ENCODE results near the gene ATP2A3. TPM values are rescaled to one million over a fixed set of nuclear protein-coding genes. Genes with fewer than 3 reads are reported as not detected.

ATP2A3 gene
- total and polyA plus RNA-seq, 2 donors (not counting 3 experiments of a cell fraction or from before 2014, with no cell fraction given) = 0.37 to 0.55 TPM

- no peaks in the 10 kb centered on the region for H3K79me2 ChIP-seq (ENCODE audit: control insufficient read depth, insufficient read depth, low read length)
- H2AFZ ChIP-seq (ENCODE audit: low read depth, low read length) = no peak overlapping the region
- peaks cover 2% of the 10 kb centered on the region for H3K9me3 ChIP-seq (replicated peaks; ENCODE audit: control insufficient read depth, insufficient read depth, low read length)
- peak overlapping the region; percentile 31 for H3K4me2 ChIP-seq (ENCODE audit: insufficient read depth, low read length)
- TF ChIP-seq FOS (IDR thresholded peaks at IDR 0.05; ENCODE audit: borderline replicate concordance, insufficient read depth, low read length) (no peak), MYC (IDR thresholded peaks at IDR 0.05; ENCODE audit: low read depth, low read length) (no peak), JUN (IDR thresholded peaks at IDR 0.05; ENCODE audit: borderline replicate concordance, insufficient read depth, insufficient read length, low read depth) (peak; percentile 63), POLR2A (IDR thresholded peaks at IDR 0.05; ENCODE audit: low read depth, low read length) (no peak)
- peak overlapping the region; percentile 15 for H3K27ac ChIP-seq (ENCODE audit: insufficient read depth, low read depth, low read length)
- no TSS peak for BruUV-seq (replicated peaks)
- H3K4me1 ChIP-seq (ENCODE audit: control insufficient read depth, extremely low read depth, insufficient read depth, low read length) = peaks cover 30% of the 10 kb centered on the region
- no peaks in the 10 kb centered on the region for H3K9me1 ChIP-seq (replicated peaks; ENCODE audit: control insufficient read depth, extremely low read depth, insufficient read depth, low read length)
- intact Hi-C loops (cut with micrococcal nuclease) = loop anchor here (2.0 kb wide), 1 partner anchor 39 kb away; no protein-coding TSS in a partner anchor
- no peak overlapping the region for H3K9ac ChIP-seq (replicated peaks; ENCODE audit: extremely low read depth, insufficient read depth, low read length)
- H4K20me1 ChIP-seq (replicated peaks; ENCODE audit: control insufficient read depth, extremely low read depth, insufficient read depth, low read length) = no peaks in the 10 kb centered on the region
- peak; percentile 83 for FAIRE-seq
- H3K27me3 ChIP-seq (ENCODE audit: control insufficient read depth in 2 of 2, insufficient read depth in 2 of 2, low read length in 2 of 2) = no peaks in the 10 kb centered on the region
- POLR2A ChIA-PET = no interaction called here
- H3K36me3 ChIP-seq (ENCODE audit: control insufficient read depth in 2 of 2, extremely low read depth in 1 of 2, insufficient read depth in 2 of 2, low read length in 2 of 2) = no peaks in the 10 kb centered on the region
- CTCF ChIA-PET = interaction anchor here (0.8 kb wide), 1 partner anchor 49 kb away, joined by 3 read pairs; no protein-coding TSS in a partner anchor
- DNase-seq (ENCODE audit: low read depth, low spot score) = peak; percentile 67
- dilution Hi-C loops (cut with MboI; ENCODE audit: extremely low pct_ligation_motif_present, low sequenced_read_pairs) = no loop called here
- H3K4me3 ChIP-seq (replicated peaks in 1 of 3; ENCODE audit: insufficient read depth in 1 of 3, low read depth in 1 of 3, low read length in 3 of 3) = no peak overlapping the region
Measured at GRCh38 chr17:3983606-3984484, 19.6 kb upstream of the ATP2A3 start.

GRCh38 chr17:3982541-3983017 lies 18.3 kb upstream of the ATP2A3 start:
- Histone ChIP-seq H3K27ac (ENCODE audit: insufficient read depth, low read depth, low read length) (no peak overlapping the region), H3K4me2 (ENCODE audit: insufficient read depth, low read length) (no peak overlapping the region), H3K4me3 (replicated peaks in 1 of 3; ENCODE audit: insufficient read depth in 1 of 3, low read depth in 1 of 3, low read length in 3 of 3) (no peak overlapping the region), H2AFZ (ENCODE audit: low read depth, low read length) (no peak overlapping the region), H3K27me3 (ENCODE audit: control insufficient read depth in 2 of 2, insufficient read depth in 2 of 2, low read length in 2 of 2) (no peaks in the 10 kb centered on the region), H3K9ac (replicated peaks; ENCODE audit: extremely low read depth, insufficient read depth, low read length) (no peak overlapping the region), H3K9me1 (replicated peaks; ENCODE audit: control insufficient read depth, extremely low read depth, insufficient read depth, low read length) (no peaks in the 10 kb centered on the region), H3K36me3 (ENCODE audit: control insufficient read depth in 2 of 2, extremely low read depth in 1 of 2, insufficient read depth in 2 of 2, low read length in 2 of 2) (no peaks in the 10 kb centered on the region), H3K79me2 (ENCODE audit: control insufficient read depth, insufficient read depth, low read length) (no peaks in the 10 kb centered on the region), H4K20me1 (replicated peaks; ENCODE audit: control insufficient read depth, extremely low read depth, insufficient read depth, low read length) (no peaks in the 10 kb centered on the region), H3K9me3 (replicated peaks; ENCODE audit: control insufficient read depth, insufficient read depth, low read length) (peaks cover 2% of the 10 kb centered on the region), H3K4me1 (ENCODE audit: control insufficient read depth, extremely low read depth, insufficient read depth, low read length) (peaks cover 39% of the 10 kb centered on the region)
- FAIRE-seq (no peak), DNase-seq (ENCODE audit: low read depth, low spot score) (no peak)
- no peak for TF ChIP-seq POLR2A (IDR thresholded peaks at IDR 0.05; ENCODE audit: low read depth, low read length)
- no peak for TF ChIP-seq POLR2AphosphoS5 (IDR thresholded peaks at IDR 0.05; ENCODE audit: insufficient read depth, low read depth, low read length)
- TF ChIP-seq EZH2 (IDR thresholded peaks at IDR 0.05; ENCODE audit: borderline replicate concordance, low read depth, low read length, severe bottlenecking) = no peak
- no peak for TF ChIP-seq JUN (IDR thresholded peaks at IDR 0.05; ENCODE audit: borderline replicate concordance, insufficient read depth, insufficient read length, low read depth)
- TF ChIP-seq, protein P1, sequence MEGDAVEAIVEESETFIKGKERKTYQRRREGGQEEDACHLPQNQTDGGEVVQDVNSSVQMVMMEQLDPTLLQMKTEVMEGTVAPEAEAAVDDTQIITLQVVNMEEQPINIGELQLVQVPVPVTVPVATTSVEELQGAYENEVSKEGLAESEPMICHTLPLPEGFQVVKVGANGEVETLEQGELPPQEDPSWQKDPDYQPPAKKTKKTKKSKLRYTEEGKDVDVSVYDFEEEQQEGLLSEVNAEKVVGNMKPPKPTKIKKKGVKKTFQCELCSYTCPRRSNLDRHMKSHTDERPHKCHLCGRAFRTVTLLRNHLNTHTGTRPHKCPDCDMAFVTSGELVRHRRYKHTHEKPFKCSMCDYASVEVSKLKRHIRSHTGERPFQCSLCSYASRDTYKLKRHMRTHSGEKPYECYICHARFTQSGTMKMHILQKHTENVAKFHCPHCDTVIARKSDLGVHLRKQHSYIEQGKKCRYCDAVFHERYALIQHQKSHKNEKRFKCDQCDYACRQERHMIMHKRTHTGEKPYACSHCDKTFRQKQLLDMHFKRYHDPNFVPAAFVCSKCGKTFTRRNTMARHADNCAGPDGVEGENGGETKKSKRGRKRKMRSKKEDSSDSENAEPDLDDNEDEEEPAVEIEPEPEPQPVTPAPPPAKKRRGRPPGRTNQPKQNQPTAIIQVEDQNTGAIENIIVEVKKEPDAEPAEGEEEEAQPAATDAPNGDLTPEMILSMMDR (IDR thresholded peaks at IDR 0.05; ENCODE audit: extremely low read depth in 1 of 2, insufficient read depth in 1 of 2, low read depth in 1 of 2, low read length in 2 of 2) = no peak
- dilution Hi-C loops (cut with MboI; ENCODE audit: extremely low pct_ligation_motif_present, low sequenced_read_pairs) = no loop called here
- no TSS peak for BruUV-seq (replicated peaks)
- CTCF ChIA-PET = no interaction called here
- POLR2A ChIA-PET = no interaction called here
- intact Hi-C loops (cut with micrococcal nuclease) = no loop called here
